Measurements from ENCODE around the gene XRCC3.

The XRCC3 gene

GRCh38 chr14:103726474-103726873, 11.2 kb upstream of the XRCC3 start:
- no peak for DNase-seq (ENCODE audit: low read depth in 3 of 3)

DNA sequence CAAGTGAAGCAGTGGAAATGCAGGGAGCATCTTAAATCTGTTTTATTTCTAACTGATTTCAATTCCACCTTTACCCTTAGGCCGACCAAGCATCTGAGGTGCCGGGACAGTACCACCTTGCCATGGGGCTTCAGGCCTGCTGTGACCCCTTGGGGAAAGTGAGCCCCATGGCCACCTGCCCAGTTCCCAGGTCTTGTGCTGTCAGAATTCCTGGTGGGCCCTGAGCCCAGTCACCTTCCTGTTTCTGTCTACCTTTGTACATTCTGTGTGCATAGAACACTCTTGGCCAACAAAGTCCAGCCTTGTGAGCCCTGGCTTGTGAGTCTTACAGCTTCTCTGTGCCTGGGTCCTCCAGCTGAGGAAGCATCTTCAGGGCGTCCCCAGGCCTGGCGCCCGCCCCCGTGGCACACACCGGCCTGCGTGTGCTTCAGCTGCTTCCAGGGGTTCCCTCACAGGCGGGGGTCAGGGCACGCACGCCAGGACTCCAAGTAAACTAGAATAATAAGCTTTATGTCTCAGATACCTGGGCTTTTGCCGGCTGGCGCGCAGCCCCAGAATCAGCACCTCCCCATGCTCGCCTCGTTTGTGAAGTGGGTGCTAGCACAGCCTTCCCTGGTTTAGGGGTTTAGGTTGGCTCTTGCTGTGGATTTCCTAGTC, 10.6 kb upstream of the XRCC3 start:
- DNase-seq (ENCODE audit: low read depth in 3 of 3), result no peak

- no peak for DNase-seq (ENCODE audit: low read depth in 3 of 3)
These were observed 9.9 kb upstream of the XRCC3 start for GRCh38 chr14:103725001-103725682.

GRCh38 chr14:103724116-103724515, 8.9 kb upstream of the XRCC3 start:
- DNase-seq (ENCODE audit: low read depth in 3 of 3), result no peak

- DNase-seq (ENCODE audit: low read depth in 3 of 3), result no peak
These were observed 8.5 kb upstream of the XRCC3 start for GRCh38 chr14:103723748-103724081.

DNA sequence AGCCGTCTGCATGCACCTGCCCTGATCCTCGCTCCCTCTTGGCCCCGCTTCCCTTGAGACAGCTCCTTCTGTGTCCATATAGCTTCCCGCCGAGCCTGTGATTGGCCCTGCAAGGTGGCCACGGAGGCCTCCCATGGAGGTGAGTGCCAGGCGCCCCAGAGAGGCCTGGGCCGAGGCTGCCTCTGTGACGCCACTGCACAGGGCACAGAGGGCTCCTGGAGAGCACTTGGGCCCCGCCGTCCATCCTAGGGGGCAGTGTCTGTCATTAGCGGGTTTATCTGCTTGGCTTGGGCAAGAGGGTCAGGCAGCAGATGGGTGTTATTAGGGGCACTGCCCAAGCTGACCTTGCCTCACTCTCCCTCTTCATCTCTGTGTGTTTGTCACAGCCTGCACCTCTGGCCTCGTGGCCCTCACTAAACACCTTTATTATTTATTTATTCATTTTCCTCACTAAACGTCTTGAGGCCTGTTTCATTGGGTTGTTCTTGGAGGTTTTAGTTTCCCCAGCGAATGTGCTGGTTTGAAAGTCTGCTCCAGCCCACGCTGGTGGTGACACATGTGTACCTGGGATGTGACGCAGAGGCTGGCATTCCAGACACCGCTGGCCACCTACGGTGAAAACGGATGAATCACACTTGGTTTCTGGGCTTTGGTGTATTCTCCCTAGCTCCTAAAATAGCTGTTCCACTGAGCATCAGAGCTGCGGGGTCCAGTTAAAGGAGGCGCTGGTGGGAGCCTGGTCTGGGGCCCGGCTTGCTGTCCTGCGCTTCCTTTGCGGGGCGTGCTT, 6.3 kb upstream of the XRCC3 start:
- no peak for DNase-seq (ENCODE audit: low read depth in 3 of 3)

DNA sequence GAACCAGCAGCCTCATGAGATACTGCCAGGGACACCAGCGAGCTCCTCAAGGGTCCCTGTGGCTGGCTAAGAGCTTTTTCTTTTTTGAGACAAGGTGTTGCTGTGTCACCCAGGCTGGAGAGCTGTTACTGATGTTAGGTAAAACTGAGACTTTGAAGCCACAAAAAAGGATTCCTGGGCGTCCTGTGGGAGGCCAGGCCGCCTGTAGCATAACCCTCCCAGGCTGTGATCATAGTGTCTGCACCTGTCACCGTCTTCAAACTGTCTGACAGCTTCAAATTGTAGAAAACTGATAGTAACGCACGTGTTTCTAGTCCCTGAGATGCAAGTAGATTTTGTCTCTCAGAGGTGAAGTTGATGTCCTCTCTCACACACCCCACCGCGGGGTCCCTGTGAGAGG, 4.5 kb upstream of the XRCC3 start:
- DNase-seq (ENCODE audit: low read depth in 3 of 3), result no peak

- no peak for DNase-seq (ENCODE audit: low read depth in 3 of 3)
These were observed 3.3 kb upstream of the XRCC3 start for GRCh38 chr14:103718572-103718971.

DNA sequence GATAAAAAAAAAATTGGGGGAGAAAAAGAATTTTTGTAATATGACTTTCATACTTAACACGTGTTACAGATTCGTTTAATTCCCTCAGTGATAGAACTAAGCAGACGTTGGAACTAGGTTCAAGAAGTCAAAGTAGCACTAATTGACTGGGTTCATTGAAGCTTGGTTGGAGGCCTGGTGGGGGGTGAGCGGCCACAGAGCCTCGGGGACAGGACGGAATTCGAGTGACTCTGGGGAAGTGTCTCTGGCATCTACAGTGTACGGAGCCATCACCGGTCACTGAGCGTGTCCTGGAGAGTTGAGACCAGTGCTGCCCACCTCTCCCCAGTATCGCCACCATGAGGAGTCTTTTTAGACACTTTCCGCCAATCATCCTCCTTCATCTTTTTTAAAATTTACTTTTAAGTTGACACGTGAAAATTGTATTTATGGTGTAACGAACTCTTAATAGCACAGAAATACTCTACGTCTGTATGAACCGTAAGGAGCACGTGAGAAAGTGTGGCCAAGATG, 1.7 kb upstream of the XRCC3 start:
- no peak for DNase-seq (ENCODE audit: low read depth in 3 of 3)

DNA sequence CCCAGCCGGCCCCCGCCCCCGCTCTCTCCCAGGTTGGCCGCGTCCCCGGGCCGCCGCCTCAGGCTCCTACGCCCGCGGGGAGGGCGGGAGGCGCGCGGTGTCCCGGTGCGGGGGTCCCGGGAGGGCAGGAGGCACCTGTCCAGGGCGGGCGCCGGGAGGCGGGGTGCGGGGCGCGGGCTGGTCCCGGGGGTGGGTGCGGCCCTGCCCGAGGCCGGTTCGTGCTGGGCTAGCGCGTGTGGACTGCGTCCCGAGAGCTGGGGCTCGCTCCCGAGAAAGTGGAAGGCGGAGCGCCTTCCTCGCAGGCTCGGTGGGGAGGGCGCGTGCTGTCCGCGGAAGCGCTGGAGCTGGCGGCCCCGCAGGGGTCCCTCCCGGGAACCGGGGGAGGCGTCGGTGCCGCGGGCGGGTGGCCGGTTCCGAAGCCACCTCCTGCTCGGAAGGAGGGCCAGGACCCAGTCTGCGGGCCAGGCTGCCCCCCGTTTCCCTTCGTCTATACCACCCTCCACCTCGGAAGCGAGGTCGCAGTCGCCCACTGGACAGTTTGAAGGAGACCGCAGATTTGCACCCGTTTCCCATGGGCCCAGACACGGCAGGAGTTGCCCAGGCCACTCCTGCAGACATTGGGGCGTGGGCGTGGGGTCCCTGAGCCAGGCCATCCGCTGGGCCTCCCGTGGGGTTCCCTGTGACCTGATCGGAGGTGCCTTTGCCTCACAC, 995 bp upstream of the XRCC3 start:
- no peak for DNase-seq (ENCODE audit: low read depth in 3 of 3)

GRCh38 chr14:103714063-103714724, 1.1 kb downstream of the XRCC3 start:
- DNase-seq (ENCODE audit: low read depth in 3 of 3), result no peak

DNA sequence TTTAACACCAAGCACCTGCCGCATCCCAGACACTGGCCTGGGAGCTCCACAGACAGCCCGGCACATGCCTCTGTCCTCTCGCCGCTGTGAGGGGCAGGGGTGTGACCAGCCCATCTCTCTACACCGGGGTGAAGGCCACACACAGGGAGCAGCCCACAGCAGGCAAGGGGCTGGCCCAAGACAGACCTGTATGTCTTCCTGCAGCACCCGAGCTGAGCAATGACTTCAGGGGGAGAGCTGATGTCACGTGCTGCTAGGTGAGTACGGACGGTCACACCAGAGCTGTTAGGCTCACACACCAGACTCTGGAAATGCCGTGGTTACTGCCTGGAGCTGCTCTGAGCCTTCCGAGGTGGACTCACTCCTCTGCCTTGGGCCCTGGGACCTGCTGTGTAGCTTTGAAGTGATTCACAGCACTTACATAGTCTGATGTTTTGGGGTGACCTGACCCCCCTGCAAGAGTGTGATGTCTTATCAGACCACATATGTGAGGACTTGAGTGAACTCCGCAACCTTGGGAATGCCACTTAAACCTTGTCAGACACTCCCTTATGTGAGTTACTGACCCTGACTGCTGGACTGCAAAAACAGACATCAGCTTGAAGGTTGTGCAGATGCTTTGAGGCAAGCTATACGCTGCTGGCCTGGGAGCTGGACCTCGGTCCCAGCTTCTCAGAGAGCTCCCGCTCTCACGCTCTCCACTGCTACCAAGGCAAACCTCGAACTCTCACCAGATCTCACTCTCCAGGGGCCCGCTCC, 1.8 kb downstream of the XRCC3 start:
- no peak for DNase-seq (ENCODE audit: low read depth in 3 of 3)

GRCh38 chr14:103712633-103713247, 2.5 kb downstream of the XRCC3 start:
- DNase-seq (ENCODE audit: low read depth in 3 of 3), result no peak

- DNase-seq (ENCODE audit: low read depth in 3 of 3), result no peak
These were observed 3.5 kb downstream of the XRCC3 start for GRCh38 chr14:103711516-103712431.

DNA sequence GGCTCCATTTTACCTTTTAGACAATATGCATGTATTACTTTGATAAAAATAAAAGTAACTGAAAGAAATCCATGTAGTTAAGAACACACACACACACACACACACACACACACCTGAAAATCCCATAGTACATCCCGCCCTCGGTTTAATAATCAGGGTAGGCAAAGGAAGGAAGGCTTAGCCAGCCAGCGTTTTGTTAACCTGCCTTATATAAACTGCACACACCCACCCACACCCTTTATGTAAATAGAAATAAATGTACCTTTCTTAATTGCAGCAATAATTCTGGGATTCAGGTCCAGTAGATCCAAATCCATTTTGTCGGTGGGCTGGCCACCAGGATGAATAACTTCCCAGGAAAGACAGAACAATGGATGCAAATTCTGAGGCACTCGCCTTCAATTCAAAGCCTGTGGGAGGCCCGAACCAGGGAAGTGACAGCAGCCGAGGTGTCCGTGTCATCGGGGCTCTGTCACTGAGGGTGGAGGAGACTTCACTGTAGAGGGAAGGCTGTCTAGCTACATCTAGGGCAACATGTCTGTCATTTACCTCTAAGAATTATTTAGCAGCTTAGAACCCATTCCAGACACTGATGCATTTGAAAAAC, 4.4 kb downstream of the XRCC3 start:
- no peak for DNase-seq (ENCODE audit: low read depth in 3 of 3)

DNA sequence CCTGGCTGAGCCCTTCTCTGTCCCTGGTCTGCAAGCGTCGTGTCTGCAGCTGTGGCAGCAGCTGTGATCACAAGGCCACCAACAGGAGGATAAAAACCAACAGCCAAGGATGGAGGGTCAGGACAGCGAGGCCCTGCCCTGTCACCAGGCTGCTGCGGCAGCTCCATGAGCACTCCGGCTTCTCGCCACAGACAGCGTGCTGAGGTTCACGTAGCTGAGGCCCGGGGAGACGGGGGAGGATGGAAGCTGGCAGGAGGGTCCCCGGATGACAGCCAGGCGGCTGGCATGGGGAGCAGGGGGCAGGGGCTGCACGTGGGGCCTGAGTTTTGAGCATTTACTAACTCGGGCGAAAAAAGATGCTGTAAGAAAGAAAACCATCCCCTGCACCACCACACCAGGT, 5.4 kb downstream of the XRCC3 start:
- DNase-seq (ENCODE audit: low read depth in 3 of 3), result no peak

- no peak for DNase-seq (ENCODE audit: low read depth in 3 of 3)
These were observed 6.5 kb downstream of the XRCC3 start for GRCh38 chr14:103708750-103709187.

DNA sequence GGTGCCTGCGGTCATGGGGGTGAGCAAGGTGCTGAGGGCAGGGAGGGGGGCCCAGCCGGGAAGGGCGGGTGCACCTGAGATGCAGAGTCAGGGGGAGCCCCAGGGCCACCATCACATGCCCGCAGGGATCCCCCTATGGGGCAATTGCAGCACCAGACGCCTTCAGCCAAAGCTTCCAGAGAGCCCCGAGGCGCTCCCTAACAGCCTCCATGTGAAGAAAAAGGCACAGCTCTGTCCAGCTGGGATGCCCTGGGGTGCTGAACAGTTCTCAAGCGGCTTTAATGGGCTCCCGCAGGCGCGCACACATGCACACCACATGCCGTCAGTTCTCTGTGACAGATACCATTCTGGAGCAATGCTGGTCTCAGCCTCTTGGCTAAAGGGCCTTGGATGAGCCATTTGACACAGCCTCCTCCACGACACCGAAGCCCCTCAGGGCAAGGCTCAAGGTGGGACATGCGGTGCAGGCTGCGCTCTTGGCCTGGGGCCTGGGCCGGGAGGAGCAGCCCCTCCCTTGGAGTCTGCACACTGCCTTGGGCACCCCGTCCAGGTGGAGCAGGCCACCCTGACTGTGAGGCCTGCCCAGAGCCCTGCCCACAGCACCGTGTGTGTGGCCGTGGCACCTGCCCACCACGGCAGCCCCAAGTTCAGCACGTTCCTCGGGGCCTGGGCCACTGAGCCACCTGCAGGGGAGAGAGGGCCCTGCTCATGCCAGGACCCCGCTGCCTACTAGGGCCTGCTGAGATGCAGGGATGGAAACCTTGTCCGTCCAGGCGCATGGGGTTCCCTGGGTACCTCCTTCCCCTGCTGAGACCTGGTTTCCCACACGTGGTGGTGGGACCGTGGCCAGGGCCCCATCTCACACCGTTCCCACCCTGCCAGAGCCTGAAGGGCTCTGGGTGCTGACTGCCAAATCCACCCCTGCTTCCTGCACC, 7.7 kb downstream of the XRCC3 start:
- DNase-seq (ENCODE audit: low read depth in 3 of 3), result no peak
